Colonic mucosa (tissue), 4 donors: ENCODE measurements around the gene AJAP1. TPM values are rescaled to one million over a fixed set of nuclear protein-coding genes. Genes with fewer than 3 reads are reported as not detected.

Experiments used
- DNase-seq: peaks from one replicate; pipeline ENCODE4 v3.0.0-alpha.2; 2020
- H3K27ac ChIP-seq: fragments of 200-600 bp; one replicate; pipeline ENCODE4 v1.8.0; 2021
- H3K27me3 ChIP-seq: fragments of 200-600 bp; one replicate; pipeline ENCODE4 v1.8.0; 2021
- H3K36me3 ChIP-seq: fragments of 200-600 bp; one replicate; pipeline ENCODE4 v1.8.0; 2021
- H3K4me1 ChIP-seq: fragments of 200-600 bp; one replicate; pipeline ENCODE4 v1.8.0; 2021; ENCODE audit warnings: mild to moderate bottlenecking
- H3K4me3 ChIP-seq: fragments of 200-600 bp; one replicate; pipeline ENCODE4 v1.8.0; 2021
- H3K9ac ChIP-seq, 2 donors: one replicate each; pipeline ENCODE4 v1.7.0; 2013; ENCODE audit warnings: control low read depth in 2 of 2, low read depth in 2 of 2, low read length in 2 of 2
- H3K9me3 ChIP-seq: fragments of 200-600 bp; one replicate; pipeline ENCODE4 v1.8.0; 2021
- intact Hi-C: fragments of 100-400 bp; cut with DNase I; formaldehyde crosslinking; loops from one replicate; pipeline ENCODE4 v1.14.1; 2022
- total RNA-seq, 2 donors: library from RNA; stranded (reverse); fragmentation: NEBNext Ultra II Directional in 1 of 2; extraction: Animal tissue kit (Norgen Biotek cat#: 25700) in 1 of 2; gene quantifications; one replicate each; pipeline ENCODE4 v1.2.1, GENCODE V29; 2021
- TF ChIP-seq, protein P1 (sequence below): fragments of 200-600 bp; IDR thresholded peaks from one replicate; pipeline ENCODE4 v1.8.0; 2022; ENCODE audit warnings: antibody characterized with exemption, mild to moderate bottlenecking
- donor health status: healthy.
- donor health status: DM: no; HTN: no; CAD: no.
- donor health status: DM: no; HTN: no; CAD: no.

The AJAP1 gene
- total RNA-seq, 2 donors from 2014 or later = 0.07 to 0.42 TPM

DNA sequence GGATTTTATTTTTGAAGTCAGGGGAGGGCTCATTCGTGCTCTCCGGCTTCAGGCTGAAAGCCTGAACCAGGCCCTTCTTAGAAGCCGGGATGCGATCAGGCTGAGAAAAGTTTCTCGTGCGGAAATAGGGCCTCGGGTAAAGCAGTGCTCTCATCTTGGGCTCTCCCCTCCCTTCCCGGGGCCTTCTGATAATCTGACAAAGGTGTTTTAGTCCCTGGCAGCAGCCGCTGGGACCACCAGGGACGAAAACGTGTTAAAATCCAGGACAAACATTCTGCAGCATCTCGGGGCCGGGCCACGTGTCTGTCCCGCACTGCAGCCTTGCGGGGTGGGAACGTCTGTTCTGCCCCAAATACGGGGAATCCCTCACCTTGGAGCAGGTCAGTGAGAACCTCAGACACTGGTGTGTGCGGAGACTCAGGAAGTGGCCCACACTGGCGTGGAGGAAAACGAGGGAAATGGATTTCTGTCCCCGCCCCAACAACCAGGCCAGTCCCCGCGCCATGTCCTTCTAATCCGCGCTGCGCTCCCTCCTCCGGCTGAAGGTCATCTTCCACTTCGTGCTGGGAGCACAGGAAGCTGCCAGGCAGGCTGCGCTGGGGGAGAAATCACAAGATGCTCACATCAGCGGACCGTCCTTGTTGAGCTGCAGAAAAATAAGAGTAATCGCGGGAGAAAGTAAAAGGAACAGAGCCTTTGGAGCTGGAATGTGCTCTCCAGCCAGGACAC lies 16.6 kb upstream of the AJAP1 start:
- Histone ChIP-seq H3K4me3 (no peak overlapping the region), H3K27me3 (no peaks in the 10 kb centered on the region), H3K4me1 (no peaks in the 10 kb centered on the region), H3K36me3 (no peaks in the 10 kb centered on the region), H3K27ac (no peak overlapping the region), H3K9me3 (no peaks in the 10 kb centered on the region), H3K9ac (no peak overlapping the region)
- TF ChIP-seq, protein P1, sequence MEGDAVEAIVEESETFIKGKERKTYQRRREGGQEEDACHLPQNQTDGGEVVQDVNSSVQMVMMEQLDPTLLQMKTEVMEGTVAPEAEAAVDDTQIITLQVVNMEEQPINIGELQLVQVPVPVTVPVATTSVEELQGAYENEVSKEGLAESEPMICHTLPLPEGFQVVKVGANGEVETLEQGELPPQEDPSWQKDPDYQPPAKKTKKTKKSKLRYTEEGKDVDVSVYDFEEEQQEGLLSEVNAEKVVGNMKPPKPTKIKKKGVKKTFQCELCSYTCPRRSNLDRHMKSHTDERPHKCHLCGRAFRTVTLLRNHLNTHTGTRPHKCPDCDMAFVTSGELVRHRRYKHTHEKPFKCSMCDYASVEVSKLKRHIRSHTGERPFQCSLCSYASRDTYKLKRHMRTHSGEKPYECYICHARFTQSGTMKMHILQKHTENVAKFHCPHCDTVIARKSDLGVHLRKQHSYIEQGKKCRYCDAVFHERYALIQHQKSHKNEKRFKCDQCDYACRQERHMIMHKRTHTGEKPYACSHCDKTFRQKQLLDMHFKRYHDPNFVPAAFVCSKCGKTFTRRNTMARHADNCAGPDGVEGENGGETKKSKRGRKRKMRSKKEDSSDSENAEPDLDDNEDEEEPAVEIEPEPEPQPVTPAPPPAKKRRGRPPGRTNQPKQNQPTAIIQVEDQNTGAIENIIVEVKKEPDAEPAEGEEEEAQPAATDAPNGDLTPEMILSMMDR = no peak
- DNase-seq = no peak
- intact Hi-C loops = no loop called here

GRCh38 chr1:4638345-4638729 lies 16.1 kb upstream of the AJAP1 start:
- Histone ChIP-seq H3K9me3 (no peaks in the 10 kb centered on the region), H3K27me3 (no peaks in the 10 kb centered on the region), H3K4me1 (no peaks in the 10 kb centered on the region), H3K27ac (no peak overlapping the region), H3K4me3 (no peak overlapping the region), H3K36me3 (no peaks in the 10 kb centered on the region), H3K9ac (no peak overlapping the region)
- TF ChIP-seq, protein P1 = no peak
- DNase-seq = no peak
- intact Hi-C loops = no loop called here

GRCh38 chr1:4640931-4641330 lies 13.5 kb upstream of the AJAP1 start:
- no peak overlapping the region for H3K27ac ChIP-seq
- no peaks in the 10 kb centered on the region for H3K27me3 ChIP-seq
- no peaks in the 10 kb centered on the region for H3K36me3 ChIP-seq
- no peak for DNase-seq
- no peaks in the 10 kb centered on the region for H3K4me1 ChIP-seq
- H3K9ac ChIP-seq = no peak overlapping the region
- TF ChIP-seq, protein P1 = no peak
- no peak overlapping the region for H3K4me3 ChIP-seq
- intact Hi-C loops = no loop called here
- H3K9me3 ChIP-seq = no peaks in the 10 kb centered on the region

GRCh38 chr1:4647391-4647790 lies 7.0 kb upstream of the AJAP1 start:
- no peaks in the 10 kb centered on the region for H3K9me3 ChIP-seq
- TF ChIP-seq, protein P1 = no peak
- H3K36me3 ChIP-seq = no peaks in the 10 kb centered on the region
- H3K4me1 ChIP-seq = no peaks in the 10 kb centered on the region
- no peak overlapping the region for H3K27ac ChIP-seq
- intact Hi-C loops = no loop called here
- DNase-seq = no peak
- no peak overlapping the region for H3K4me3 ChIP-seq
- H3K27me3 ChIP-seq = no peaks in the 10 kb centered on the region
- no peak overlapping the region for H3K9ac ChIP-seq

- Histone ChIP-seq H3K27me3 (peaks cover 11% of the 10 kb centered on the region), H3K36me3 (no peaks in the 10 kb centered on the region), H3K9ac (no peak overlapping the region), H3K4me1 (no peaks in the 10 kb centered on the region), H3K4me3 (no peak overlapping the region), H3K27ac (no peak overlapping the region), H3K9me3 (no peaks in the 10 kb centered on the region)
- intact Hi-C loops = no loop called here
- no peak for DNase-seq
- TF ChIP-seq, protein P1 = no peak
Measured at GRCh38 chr1:4648657-4649056, 5.8 kb upstream of the AJAP1 start.
